GM12878 (cell line): ENCODE results near the gene SETD1B. TPM values are rescaled to one million over a fixed set of nuclear protein-coding genes. Genes with fewer than 3 reads are reported as not detected.

ENCODE experiments used
- ATAC-seq: fragments of 200-7000 bp; cut with Tn5 transposase; 3 replicates; pipeline ENCODE4 v1.9.1; 2020; ENCODE audit warnings: mild to moderate bottlenecking, moderate library complexity
- BruUV-seq: library from RNA; stranded (reverse); fragments of 400-500 nt; replicated peaks from 2 replicates; lab custom pipeline; 2021; lab: Mats Ljungman, UMichigan
- CTCF ChIA-PET: fragments of 300-600 bp; sonication (Branson Sonifier 250); formaldehyde crosslinking; extraction: SDS; loops from one replicate; lab custom pipeline; 2021; ENCODE audit warnings: inconsistent platforms; lab: Yijun Ruan, JAX
- POLR2A ChIA-PET: fragments of 350-600 bp; formaldehyde crosslinking; extraction: SDS; loops from one replicate; lab custom pipeline; 2021; ENCODE audit warnings: inconsistent platforms; lab: Charles Lee
- RAD21 ChIA-PET: fragments of 300-600 bp; sonication (Branson Sonifier 250); formaldehyde crosslinking; loops from one replicate; lab custom pipeline; 2023; ENCODE audit warnings: antibody characterized with exemption; ENCODE audit not compliant: unreplicated experiment; lab: Charles Lee
- SMC1A ChIA-PET: fragments of 300-600 bp; sonication (Branson Sonifier 250); formaldehyde crosslinking; loops from one replicate; lab custom pipeline; 2023; ENCODE audit not compliant: unreplicated experiment, uncharacterized antibody; lab: Charles Lee
- DNase-seq: peaks from one replicate; pipeline ENCODE4 v3.0.0-alpha.2; 2011; ENCODE audit warnings: low read depth, low spot score
- FAIRE-seq: peaks from 3 replicates; lab custom pipeline; 2011; peaks lifted over from hg19 to GRCh38; lab: Jason Lieb, UNC
- H2AFZ ChIP-seq: 2 replicates; pipeline ENCODE4 v1.6.0; 2011; ENCODE audit warnings: low read depth, low read length, control low read depth; ENCODE audit not compliant: control insufficient read depth
- H3K27ac ChIP-seq: 2 replicates; pipeline ENCODE4 v1.5.1; 2011; ENCODE audit warnings: control low read depth; ENCODE audit not compliant: control insufficient read depth, insufficient read depth
- H3K27me3 ChIP-seq, 2 experiments: replicated peaks in 1 of 2; 2 replicates each; pipeline versions ENCODE4 v1.6.0 to v1.6.1; 2011; ENCODE audit warnings: low read length in 1 of 2; ENCODE audit not compliant: control insufficient read depth in 2 of 2, insufficient read depth in 2 of 2
- H3K36me3 ChIP-seq, 2 experiments: 2 replicates each; pipeline ENCODE4 v1.5.1; 2011; ENCODE audit warnings: low read length in 1 of 2; ENCODE audit not compliant: control insufficient read depth in 2 of 2, insufficient read depth in 2 of 2
- H3K4me1 ChIP-seq: 2 replicates; pipeline ENCODE4 v1.6.1; 2011; ENCODE audit warnings: mild to moderate bottlenecking, low read length, moderate library complexity, mixed read lengths; ENCODE audit not compliant: control insufficient read depth, insufficient read depth
- H3K4me2 ChIP-seq: 2 replicates; pipeline ENCODE4 v1.6.0; 2011; ENCODE audit warnings: control low read depth; ENCODE audit not compliant: control insufficient read depth, insufficient read depth
- H3K4me3 ChIP-seq: fragments of 200-600 bp; sonication (generic); 2 replicates; pipeline ENCODE4 v1.5.1; 2016
- H3K79me2 ChIP-seq: 2 replicates; pipeline ENCODE4 v1.6.0; 2011; ENCODE audit warnings: low read length; ENCODE audit not compliant: control insufficient read depth, insufficient read depth
- H3K9ac ChIP-seq: 2 replicates; pipeline ENCODE4 v1.8.0; 2011; ENCODE audit warnings: low read length, control low read depth, mixed read lengths; ENCODE audit not compliant: control insufficient read depth, insufficient read depth
- H3K9me3 ChIP-seq: replicated peaks from 3 replicates; pipeline ENCODE4 v1.5.1; 2011; ENCODE audit warnings: mild to moderate bottlenecking, low read length; ENCODE audit not compliant: control insufficient read depth, insufficient read depth
- H4K20me1 ChIP-seq: 2 replicates; pipeline ENCODE4 v1.6.0; 2011; ENCODE audit not compliant: control insufficient read depth, insufficient read depth
- CREM ChIP-seq: IDR thresholded peaks from 2 replicates; pipeline ENCODE4 v1.6.1; 2014; ENCODE audit warnings: antibody characterized with exemption, low read depth
- EZH2 ChIP-seq: IDR thresholded peaks from 2 replicates; pipeline ENCODE4 v1.6.1; 2012; ENCODE audit warnings: low read depth, mild to moderate bottlenecking, control low read depth, inconsistent platforms, low read length, borderline replicate concordance; ENCODE audit not compliant: control insufficient read depth
- MEF2A ChIP-seq: IDR thresholded peaks from 2 replicates; pipeline ENCODE4 v1.6.1; 2011; ENCODE audit warnings: low read depth, mild to moderate bottlenecking, low read length, moderate library complexity; ENCODE audit not compliant: insufficient read depth
- MEF2B ChIP-seq: fragments of 450-650 bp; IDR thresholded peaks from 2 replicates; pipeline ENCODE4 v1.6.1; 2018; ENCODE audit warnings: mild to moderate bottlenecking, moderate library complexity; ENCODE audit not compliant: partially characterized antibody, poor library complexity, severe bottlenecking
- SIN3A ChIP-seq: IDR thresholded peaks from 2 replicates; pipeline ENCODE4 v1.6.1; 2012; ENCODE audit warnings: low read depth, low read length, improper control_type of control experiment
- SREBF2 ChIP-seq: IDR thresholded peaks from 2 replicates; pipeline ENCODE4 v1.6.1; 2012; ENCODE audit warnings: mild to moderate bottlenecking, low read length
- YY1 ChIP-seq: IDR thresholded peaks from 2 replicates; pipeline ENCODE4 v1.6.1; 2011; ENCODE audit warnings: low read depth, mild to moderate bottlenecking, low read length
- ZNF207 ChIP-seq: fragments of 450-650 bp; IDR thresholded peaks from 2 replicates; pipeline ENCODE4 v1.6.1; 2014; ENCODE audit warnings: antibody characterized with exemption, mild to moderate bottlenecking, borderline replicate concordance
- WGBS: methylation state at CpG from one replicate; pipeline ENCODE4 v1.1.6; 2016; ENCODE audit warnings: low lambda C conversion rate; ENCODE audit not compliant: insufficient replicate concordance, insufficient coverage; ENCODE audit errors: missing lambda C conversion rate; 5-methylcytosine and 5-hydroxymethylcytosine counted together
- in situ Hi-C: fragments of 300-500 bp; cut with MboI; formaldehyde crosslinking; loops from 9 replicates; pipeline ENCODE4 v1.14.3; 2018; ENCODE audit warnings: mixed read lengths
- intact Hi-C: fragments of 100-400 bp; cut with micrococcal nuclease; formaldehyde crosslinking; loops from one replicate; pipeline ENCODE4 v1.14.2; 2022; ENCODE audit not compliant: unreplicated experiment
- polyA plus RNA-seq, 11 experiments: library from polyadenylated mRNA; depleted of rRNA in 4 of 11; unstranded in 6 of 11; stranded (reverse) in 5 of 11; fragments of >200 nt; fragmentation: Nextera tagmentation in 4 of 11; fragmentation: Illumina TruSeq in 1 of 11; extraction: Ambion mirVana in 4 of 11; extraction: Trizol in 1 of 11; gene quantifications; 1 replicate in 1 of 11; 2 replicates in 10 of 11; pipeline versions ENCODE4 v1.2.1 to v1.2.3, GENCODE V29; 2011 to 2016; ENCODE audit warnings: inconsistent platforms in 2 of 11, missing spikeins in 2 of 11, low read depth in 1 of 11
- total RNA-seq, 4 experiments: library from RNA; depleted of rRNA in 3 of 4; stranded (reverse); fragments of >200 nt in 3 of 4; fragmentation: Illumina TruSeq in 1 of 4; extraction: Trizol in 1 of 4; gene quantifications; 2 replicates each; pipeline versions ENCODE4 v1.2.1 to v1.2.3, GENCODE V29; 2013 to 2021
- TF ChIP-seq, protein P1 (sequence below): IDR thresholded peaks from 2 replicates; pipeline ENCODE4 v1.6.1; 2011; ENCODE audit warnings: borderline replicate concordance, low read depth, mild to moderate bottlenecking, moderate library complexity, mixed read lengths, low read length; ENCODE audit not compliant: insufficient read depth; ENCODE audit errors: extremely low read length

SETD1B gene
- total and polyA plus RNA-seq, 10 of the 15 experiments (the other 5 are each of a cell fraction or from before 2014, with no cell fraction given) = 0.50 to 17.3 (median 1.6) TPM

DNA sequence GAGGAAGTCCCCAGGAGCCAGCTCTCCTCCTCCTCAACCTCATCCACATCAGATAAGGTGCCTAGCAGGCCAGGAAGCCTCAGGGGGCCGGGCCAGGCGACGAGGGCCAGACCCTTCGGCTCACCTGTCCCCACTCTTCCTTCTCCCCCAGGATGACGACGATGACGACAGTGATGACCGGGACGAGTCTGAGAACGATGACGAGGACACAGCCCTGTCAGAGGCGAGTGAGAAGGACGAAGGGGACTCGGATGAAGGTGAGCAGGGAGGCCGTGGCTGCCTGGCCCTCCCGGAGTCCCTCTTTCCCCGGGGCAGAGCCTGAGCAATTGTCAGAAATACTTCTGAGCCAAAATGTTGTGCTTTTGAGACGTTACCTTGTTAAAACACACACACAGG, 13.8 kb downstream of the SETD1B start:
- Histone ChIP-seq H3K27me3 (no peaks in the 10 kb centered on the region), H3K4me3 (no peak overlapping the region), H3K9ac (no peak overlapping the region), H2AFZ (no peak overlapping the region), H3K4me2 (no peak overlapping the region), H3K27ac (no peak overlapping the region), H3K79me2 (peaks cover 12% of the 10 kb centered on the region), H3K4me1 (no peaks in the 10 kb centered on the region), H3K9me3 (no peaks in the 10 kb centered on the region), H4K20me1 (peaks cover 3% of the 10 kb centered on the region; the same call in 1 of the 2 replicates), H3K36me3 (peaks cover 25 to 26% of the 10 kb centered on the region in 2 experiments; a peak in 3 of 4 replicates)
- DNase-seq (no peak), ATAC-seq (no peak), FAIRE-seq (no peak)
- TF ChIP-seq CREM = no peak
- no peak for TF ChIP-seq SIN3A
- no peak for TF ChIP-seq MEF2A
- no peak for TF ChIP-seq MEF2B
- TF ChIP-seq SREBF2 = no peak
- TF ChIP-seq, protein P1, sequence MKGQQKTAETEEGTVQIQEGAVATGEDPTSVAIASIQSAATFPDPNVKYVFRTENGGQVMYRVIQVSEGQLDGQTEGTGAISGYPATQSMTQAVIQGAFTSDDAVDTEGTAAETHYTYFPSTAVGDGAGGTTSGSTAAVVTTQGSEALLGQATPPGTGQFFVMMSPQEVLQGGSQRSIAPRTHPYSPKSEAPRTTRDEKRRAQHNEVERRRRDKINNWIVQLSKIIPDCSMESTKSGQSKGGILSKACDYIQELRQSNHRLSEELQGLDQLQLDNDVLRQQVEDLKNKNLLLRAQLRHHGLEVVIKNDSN = no peak
- no peak for TF ChIP-seq EZH2
- TF ChIP-seq ZNF207 = no peak
- TF ChIP-seq YY1 = no peak
- BruUV-seq = no TSS peak
- WGBS = 97% methylated on average over 14 of the region's 18 CpGs
- SMC1A ChIA-PET = no interaction called here
- intact Hi-C loops (no loop called here), in situ Hi-C loops (no loop called here)
- CTCF ChIA-PET = no interaction called here
- RAD21 ChIA-PET = no interaction called here
- POLR2A ChIA-PET = interaction anchor here (0.6 kb wide), 1 partner anchor 25 kb away, joined by 7 read pairs; no protein-coding TSS in a partner anchor
